GM21737 (cell line): ENCODE results near the gene DHX57.
"Not testable (repeated sequence)": the region's sequence is repeated elsewhere in the genome, so short reads cannot be mapped to it uniquely, and the experiment has no call there.

Source experiments
- ATAC-seq: cut with Tn5 transposase; IDR thresholded peaks from one replicate; pipeline ENCODE4 v1.9.1; 2021; ENCODE audit warnings: mild to moderate bottlenecking, moderate library complexity; ENCODE audit not compliant: unreplicated experiment

Gene DHX57

DNA sequence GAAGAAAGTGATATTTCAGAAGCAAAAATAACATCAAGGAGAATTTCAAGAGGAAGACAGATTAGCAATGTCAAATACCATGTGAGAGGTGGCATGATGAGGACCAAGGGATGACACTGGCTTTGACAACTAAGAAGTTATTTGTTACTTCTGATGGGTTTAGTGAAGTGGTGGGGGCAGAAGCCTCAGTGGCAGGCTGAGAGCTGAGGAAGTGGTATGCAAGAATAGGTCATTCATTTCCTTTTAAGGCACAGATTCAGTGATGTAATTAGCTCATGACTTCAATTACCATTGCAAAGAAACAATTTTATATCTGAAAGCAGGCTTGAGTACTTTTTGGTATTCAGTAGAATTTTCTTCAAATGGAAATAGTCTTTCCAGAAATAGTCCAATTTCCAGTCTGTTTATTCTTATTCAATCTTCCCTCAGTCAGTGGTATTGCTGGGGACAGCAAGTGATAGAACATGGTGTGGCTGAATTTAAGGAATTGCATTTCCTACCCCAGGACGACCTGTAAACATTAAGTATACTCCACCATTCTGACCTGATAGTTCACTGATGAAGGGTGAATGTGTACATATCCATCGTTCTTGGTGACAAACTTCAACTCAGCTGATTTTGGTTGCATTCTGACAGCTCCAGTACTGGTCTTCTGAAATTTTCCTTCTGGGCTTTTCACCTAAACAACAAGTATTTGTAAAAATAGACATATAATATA, 69.6 kb downstream of the DHX57 start:
- ATAC-seq: no peak

DNA sequence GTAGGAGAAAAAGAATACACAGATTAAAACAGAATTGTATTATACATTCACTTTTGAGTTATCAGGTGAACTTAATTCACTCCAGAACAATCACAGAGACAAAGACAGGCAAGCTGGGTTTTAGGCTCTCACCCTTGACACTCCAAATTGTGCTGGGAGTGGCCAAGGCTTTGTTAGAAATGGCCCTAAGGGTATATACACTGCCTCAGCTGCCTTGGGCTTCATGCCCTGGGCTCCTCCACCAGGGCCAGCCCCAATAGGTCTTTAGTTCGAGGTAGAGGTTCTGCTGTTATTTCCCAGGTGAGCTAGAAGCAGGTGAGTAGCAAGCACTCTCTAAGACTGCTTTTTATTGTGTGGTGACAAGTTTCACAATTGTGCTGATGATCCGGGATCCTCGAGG, 77.8 kb downstream of the DHX57 start:
- no peak for ATAC-seq

DNA sequence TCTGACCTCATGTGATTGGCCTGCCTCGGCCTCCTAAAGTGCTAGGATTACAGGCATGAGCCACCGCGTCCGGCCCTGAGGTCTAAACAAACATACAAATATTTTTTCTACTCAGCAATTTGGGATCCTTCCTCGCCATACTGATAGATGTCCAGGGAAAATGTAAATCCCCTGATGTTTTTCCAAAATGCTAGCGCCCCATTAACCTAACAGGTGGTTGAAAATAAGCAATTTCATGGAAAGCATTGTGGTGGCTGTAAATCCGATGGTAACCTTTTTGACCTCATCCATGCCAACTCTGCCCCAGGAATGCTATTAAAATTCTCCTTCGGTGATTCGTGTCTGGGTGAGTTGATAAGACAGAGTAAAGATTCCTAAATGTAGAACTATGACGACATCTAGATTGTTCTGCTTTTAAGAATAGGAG, 78.5 kb downstream of the DHX57 start:
- no peak for ATAC-seq

DNA sequence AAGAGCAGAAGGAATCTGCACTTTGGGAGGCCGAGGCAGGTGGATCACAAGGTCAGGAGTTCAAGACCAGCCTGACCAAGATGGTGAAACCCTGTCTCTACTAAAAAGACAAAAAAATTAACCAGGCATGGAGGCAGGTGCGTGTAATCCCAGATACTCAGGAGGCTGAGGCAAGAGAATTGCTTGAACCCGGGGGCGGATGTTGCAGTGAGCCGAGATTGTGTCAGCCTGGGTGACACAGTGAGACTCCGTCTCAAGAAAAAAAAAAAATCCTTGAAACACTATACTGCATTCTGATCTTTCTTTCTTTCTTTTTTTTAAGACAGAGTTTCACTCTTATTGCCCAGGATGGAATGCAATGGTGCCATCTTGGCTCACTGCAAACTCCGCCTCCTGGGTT, 80.7 kb downstream of the DHX57 start:
- not testable (repeated sequence) for ATAC-seq

DNA sequence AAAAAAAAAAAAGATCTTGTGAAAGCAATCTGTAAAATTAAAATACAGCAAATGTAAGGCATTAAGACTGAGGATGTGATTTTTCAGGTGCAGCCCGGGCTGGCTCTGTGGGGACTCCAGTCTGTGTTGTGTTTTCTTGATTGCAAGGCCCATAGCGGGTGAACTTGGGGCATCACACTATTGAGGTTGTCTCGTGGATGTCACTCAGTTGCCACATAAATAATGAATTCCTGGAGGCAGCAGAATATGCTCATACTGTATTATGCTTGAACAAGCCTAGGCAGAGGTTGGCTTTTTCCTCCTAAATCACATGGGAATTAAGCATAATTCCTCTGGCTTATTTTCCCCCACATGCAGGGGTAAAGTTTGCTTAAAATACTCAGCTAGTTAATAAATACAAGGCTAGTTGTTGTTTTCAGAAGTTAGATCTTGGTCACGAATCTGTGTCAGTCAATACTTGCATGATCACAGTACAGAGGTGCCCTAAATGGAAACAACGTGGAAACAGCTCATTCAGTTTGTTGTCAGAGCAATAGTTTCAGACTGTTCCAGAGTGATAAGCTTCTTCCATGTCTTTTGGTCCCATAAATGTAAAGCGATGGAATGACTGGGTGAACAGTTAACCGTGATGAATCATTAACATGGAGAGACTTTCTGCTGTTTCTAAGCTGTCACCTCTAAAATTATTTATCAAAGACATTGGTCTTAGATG, 81.3 kb downstream of the DHX57 start:
- ATAC-seq: no peak

DNA sequence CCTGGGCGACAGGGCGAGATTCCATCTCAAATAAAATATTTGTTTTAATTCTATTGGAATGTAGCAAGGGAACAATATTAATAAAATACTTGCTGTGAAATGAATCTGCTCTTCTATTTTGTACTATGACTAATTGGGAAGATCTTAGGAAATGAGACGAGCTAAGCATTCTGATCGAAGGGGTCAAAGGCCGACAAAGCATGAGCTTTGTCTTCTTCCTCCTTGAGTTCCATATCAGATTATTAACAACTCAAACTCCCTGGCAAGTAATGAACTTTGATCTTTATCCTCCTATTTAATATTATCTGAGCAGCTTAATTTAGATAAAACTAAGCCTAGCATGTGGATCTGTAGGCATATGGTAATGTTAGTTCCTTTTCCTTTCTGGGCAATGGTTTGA, 82.2 kb downstream of the DHX57 start:
- ATAC-seq: no peak

DNA sequence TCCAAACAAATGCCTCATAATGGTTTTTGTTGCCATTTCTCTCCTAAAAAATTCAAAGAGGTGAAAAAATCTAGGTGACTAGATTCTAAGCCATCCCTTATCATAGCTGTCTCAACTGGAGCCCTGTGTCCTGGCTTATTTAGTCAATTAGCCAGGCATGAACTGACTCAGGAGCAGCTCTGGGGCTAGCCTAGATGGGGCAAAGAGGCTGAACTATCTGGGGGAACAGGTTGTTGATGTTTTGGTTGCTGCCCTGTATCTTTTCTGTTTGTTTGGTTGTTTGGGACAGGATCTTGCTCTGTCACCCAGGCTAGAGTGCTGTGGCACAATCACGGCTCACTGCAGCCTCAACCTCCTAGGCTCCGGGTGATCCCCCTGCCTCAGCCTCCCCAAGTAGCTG, 83.0 kb downstream of the DHX57 start:
- no peak for ATAC-seq

DNA sequence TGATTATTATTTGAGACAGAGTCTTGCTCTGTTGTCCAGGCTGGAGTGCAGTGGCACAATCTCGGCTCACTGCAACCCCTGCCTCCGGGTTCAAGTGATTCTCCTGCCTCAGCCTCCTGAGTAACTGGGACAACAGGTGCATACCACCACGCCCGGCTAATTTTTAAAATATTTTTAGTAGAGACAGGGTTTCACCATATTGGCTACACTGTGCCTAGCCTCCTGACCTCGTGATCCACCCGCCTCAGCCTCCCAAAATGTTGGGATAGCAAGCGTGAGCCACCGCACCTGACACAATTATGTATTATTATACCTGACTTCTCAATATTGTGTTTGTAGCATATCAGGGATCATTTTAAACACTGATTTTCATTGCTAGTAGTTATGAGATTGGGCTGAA, 83.4 kb downstream of the DHX57 start:
- ATAC-seq: not testable (repeated sequence)

DNA sequence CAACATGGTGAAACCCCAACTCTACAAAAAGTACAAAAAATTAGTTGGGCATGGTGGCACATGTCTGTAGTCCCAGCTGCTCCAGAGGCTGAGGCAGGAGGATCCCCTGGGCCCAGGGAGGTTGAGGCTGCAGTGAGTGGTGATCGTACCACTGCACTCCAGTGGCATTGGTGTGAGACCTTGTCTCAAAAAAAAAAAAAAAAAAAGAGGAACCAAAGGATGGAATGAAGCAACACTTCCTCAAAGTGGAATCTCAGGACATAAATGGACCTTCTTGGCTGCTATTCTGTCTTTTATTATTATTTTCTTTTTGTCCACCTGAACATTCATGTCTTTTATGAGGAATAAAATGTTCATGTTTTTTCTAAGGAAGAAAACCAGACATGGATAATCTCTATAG, 84.0 kb downstream of the DHX57 start:
- no peak for ATAC-seq

DNA sequence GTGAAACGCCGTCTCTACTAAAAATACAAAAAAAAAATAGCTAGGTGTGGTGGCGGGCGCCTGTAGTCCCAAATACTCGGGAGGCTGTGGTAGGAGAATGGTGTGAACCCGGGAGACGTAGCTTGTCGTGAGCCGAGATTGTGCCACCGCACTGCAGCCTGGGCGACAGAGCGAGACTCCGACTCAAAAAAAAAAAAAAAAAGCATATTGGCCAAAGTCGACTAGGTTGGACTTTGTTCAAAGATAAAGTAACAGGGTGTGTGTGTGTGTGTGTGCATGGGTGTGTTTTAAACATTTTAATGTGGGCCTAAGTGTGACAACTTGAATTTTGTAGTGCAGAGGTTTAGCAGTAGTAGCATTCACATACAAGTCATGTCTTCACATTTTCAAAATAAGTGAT, 86.0 kb downstream of the DHX57 start:
- no peak for ATAC-seq

DNA sequence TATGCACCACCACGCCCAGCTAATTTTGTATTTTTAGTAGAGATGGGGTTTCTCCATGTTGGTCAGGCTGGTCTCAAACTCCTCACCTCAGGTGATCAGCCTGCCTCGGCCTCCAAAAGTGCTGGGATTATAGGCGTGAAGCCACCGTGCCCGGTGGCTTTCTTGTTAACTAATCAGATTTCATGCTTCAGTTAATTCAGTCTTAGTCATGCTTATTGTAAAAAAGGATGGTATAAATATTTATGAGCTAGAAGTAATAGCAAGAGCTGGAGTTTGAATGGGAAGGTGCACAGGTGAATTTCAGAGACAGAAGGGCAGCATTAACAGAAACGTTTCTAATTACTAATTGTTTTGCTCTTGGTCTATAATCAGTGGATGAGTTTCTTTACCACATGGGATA, 87.4 kb downstream of the DHX57 start:
- ATAC-seq: no peak

DNA sequence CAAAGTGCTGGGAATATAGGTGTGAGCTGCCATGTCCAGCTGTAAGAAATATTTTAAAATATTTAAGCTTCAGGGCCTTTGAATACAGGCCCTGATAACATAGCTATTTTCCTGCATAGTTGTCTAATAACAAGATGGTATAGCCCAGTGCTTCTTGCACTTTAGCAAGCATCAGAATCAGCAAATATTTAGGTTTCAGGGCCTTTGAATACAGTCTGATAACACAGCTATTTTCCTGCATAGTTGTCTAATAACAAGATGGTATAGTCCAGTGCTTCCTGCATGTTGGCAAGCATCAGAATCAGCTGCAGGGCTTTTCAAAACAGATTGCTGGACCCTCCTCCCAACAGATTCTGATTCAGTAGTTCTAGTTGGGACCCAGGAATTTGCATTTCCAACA, 92.1 kb downstream of the DHX57 start:
- no peak for ATAC-seq

DNA sequence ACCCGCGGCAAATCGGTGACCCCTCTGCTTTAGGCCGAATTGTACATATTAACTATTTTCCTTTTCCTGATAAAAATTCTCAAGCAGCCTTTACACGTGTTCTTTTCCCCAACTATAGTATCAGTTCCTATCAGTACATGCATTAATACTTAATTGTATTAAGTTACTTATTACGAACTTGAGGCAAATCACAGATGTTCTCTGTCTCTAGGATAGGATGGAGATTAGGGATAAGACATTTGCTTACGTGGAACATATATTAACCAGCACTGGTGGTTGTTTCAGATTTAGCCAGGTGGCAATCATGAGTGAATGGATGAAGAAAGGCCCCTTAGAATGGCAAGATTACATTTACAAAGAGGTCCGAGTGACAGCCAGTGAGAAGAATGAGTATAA, 97.0 kb downstream of the DHX57 start:
- ATAC-seq: no peak

DNA sequence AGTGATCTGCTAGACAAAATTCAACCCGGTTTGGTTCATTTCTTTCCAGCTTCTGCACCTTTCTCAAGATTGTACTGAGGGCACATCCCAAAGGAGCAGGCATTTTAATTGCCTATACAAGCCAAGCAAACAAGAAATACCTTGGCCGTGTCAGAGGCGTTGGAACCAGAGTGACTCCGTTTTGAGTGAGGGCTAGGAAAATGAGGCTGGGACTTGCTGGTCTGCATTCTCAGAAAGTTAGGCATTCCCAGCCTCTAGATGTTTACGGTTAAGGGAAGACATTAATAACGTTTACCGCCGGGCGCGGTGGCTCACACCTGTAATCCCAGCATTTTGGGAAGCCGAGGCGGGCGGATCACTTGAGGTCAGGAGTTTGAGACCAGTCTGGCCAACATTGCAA, 99.2 kb downstream of the DHX57 start:
- no peak for ATAC-seq

DNA sequence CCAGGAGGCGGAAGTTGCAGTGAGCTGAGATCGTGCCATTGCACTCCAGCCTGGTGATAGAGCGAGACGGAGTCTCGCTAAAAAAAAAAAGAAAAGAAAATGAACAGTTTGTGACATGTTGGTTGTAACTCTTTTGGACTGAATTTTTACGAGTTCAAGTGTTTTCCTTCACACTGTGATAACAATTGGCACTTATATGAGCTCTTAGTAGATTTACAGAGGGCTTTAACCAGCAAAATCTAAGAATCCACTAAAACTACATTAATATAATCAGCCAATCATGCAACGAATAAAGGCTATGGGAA, 99.9 kb downstream of the DHX57 start:
- ATAC-seq: no peak

DNA sequence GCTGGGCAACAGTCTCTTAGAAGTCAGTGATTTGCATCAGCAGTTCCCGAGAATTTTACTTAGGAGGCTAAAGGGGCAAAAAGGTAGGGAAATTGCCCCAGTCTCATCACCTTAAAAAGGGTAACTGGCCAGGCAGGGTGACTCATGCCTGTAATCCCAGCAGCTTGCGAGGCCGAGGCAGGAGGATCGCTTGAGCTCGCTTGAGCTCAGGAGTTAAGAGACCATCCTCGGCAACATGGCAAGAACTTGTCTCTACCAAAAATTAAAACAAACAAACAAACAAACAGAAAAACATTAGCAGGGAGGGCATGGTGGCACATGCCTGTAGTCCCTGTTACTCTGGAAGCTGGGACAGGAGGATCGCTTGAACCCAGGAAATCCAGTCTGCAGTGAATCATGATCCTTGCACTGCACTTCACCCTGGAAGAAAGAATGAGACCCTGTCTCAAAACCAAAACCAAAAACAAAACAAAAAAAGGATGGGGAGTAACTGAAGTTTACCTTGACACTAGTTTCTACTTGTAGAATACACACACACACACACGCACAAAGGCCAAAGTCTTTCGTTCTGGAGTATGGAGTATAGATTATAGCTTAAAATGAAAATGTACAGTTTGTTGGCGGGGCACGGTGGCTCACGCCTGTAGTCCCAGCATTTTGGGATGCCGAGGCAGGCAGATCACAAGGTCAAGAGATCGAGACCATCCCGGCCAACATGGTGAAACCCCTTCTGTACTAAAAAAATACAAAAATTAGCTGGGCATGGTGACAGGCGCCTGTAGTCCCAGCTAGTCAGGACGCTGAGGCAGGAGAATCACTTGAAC, 100.4 kb downstream of the DHX57 start:
- no peak for ATAC-seq

DNA sequence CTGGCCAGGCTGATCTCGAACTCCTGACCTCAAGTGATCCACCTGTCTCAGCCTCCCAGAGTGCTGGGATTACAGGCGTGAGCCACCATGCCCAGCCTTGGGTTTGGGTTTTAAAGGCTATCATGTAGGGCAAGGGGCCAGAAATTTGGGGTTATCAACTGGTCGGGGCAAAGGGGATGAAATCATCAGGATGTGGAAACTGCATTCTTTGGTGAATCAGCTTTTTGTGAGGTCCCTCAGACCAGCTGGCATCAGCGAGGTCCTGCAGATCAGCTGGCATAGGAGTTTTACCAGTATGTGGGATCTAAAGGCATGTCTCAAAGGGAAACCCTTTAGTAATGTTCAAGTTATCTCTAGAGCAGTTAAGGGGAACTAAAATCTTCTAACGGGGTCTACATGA, 104.1 kb downstream of the DHX57 start:
- no peak for ATAC-seq

DNA sequence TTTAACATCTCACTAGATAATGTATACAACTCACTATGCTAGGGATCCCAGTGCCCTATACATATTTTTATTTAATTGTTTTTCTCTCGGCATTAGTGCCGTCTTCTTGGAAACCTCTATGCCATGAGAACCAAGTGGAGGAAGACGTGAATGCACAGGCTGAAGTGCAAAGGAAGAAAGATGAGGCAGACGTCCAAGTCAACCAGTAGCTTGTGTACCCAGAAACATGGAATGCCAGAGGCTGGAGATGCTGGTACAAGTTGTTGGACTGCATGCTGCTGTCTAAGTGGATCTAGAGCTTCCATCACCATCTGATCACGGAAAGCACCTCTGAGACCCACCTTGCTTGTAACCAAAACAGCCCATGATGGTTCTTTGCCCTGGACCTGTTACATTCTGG, 110.2 kb downstream of the DHX57 start:
- no peak for ATAC-seq

DNA sequence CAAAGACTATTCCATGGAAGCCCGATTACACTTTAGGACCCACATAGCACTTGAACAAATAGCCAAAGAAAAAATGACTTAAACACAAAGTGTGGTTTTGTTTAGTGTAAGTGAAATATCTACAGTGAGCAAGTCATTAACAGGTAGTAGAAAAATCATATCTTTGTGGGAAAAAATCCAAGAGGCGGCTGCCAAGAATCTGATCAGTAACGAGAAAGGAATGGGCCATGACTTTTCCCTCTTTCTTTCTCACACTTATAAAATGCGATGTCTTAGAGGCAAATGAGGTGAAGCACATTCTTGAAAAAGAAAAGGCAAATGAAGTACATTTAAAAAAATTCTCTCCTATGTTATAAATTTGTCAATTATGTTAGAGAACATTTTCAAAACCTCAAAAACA, 110.6 kb downstream of the DHX57 start:
- ATAC-seq: no peak

DNA sequence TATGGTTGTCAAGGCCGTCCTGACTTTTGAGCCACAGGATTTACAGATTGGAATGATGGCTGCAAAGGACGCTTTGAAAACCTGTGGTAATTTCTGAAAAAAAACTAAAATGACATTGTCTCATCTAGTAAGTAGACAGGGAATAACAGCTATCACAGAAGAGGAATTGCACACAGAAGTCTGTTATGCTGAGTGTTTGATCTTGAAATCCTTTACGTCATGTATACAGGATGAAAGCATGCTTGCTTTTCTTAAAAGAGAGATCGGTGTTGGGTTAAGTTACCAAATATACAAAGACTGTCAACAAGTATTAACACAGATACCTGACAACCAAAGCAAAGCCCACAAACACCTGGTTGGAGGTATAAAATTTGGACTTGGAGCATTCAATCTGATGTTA, 112.0 kb downstream of the DHX57 start:
- ATAC-seq: no peak

DNA sequence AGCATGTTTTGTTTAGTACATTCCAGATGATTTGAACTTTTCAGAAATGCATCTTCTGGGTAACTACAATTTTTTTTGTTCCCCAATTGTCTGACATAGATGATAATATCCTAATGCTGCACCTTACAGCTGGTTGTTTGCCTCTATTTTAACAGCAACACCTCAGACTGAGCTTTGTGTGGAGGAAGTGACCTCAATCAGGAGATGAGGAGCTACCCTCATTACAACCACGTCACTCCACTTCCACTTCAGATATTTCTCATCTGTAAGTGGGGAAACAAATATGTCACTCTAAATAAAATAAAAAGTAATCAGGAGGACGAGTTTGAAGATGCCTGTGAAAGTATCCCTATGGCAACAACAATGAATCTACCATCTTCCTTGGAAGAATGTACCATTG, 112.5 kb downstream of the DHX57 start:
- ATAC-seq: no peak

DNA sequence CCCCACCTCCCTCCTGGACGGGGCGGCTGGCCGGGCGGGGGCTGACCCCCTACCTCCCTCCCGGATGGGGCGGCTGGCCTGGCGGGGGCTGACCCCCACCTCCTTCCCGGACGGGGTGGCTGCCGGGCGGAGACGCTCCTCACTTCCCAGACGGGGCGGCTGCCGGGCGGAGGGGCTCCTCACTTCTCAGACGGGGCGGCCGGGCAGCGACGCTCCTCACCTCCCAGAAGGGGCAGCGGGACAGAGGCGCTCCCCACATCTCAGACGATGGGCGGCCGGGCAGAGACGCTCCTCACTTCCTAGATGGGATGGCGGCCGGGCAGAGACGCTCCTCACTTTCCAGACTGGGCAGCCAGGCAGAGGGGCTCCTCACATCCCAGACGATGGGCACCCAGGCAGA, 119.8 kb downstream of the DHX57 start:
- not testable (repeated sequence) for ATAC-seq
